Activated T-cell treated with anti-CD3 and anti-CD28 coated beads for 4 hours (primary cell): ENCODE data around the gene GYS2.
"Not testable (repeated sequence)": the region's sequence is repeated elsewhere in the genome, so short reads cannot be mapped to it uniquely, and the experiment has no call there.

Experiments used
- DNase-seq: peaks from one replicate; pipeline ENCODE4 v3.0.0-alpha.2; 2020

GYS2 gene

DNA sequence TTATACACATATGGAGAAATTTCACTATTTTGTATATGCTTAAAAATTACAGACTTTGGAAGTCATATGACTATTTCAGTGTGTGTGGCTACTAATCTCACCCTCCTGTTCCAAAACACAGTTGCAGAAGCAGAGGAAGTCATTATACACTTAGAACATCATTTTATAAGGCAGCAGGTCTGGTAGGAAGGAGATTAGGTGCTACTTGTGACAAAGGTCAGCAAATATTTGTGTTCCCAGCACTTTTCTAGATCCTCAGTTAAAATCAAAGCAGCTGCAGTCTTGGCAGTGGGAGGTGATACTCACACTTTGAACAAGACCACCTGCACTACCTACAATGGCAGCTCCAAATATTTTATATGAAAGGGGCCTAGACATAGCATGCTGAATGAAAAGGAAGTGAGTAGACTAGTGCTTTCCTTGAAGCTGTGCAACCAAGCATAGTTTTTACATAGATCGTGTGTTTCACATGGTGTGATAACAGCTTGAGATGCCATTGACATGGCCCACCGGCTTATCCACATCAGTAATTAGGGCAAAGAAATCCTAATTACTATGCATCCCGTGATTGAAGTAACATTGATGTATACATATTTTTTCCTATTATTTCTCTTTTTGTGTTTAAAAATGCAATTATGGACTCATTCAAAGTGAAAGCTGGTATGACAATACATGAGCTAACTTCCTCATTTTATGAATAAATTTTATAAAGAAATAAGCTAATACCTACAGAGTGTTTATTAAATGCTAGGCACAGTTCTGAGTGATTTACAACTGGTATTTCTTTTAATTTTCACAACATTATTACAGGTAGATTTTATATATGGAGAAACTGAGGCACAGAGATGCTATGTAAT is 5.3 kb downstream of the GYS2 start:
- no peak for DNase-seq

GRCh38 chr12:21598651-21599050 is 6.0 kb downstream of the GYS2 start:
- no peak for DNase-seq

DNA sequence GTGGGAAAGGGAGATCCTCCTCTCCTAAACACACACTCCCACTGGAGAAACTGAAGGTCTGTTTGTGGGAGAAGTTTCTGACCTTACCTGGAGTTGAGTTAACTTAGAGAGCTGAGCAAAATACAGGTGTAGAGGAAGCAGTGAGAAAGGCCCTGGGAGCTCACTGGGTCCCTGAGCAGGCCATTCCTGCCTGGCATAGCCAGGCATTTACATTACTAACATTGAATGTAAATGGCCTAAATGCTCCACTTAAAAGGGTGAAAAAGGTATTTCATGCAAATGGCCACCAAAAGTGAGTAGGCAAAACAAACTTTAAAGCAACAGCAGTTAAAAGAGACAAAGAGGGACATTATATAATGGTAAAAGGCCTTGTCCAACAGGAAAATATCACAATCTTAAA is 9.3 kb downstream of the GYS2 start:
- not testable (repeated sequence) for DNase-seq

DNA sequence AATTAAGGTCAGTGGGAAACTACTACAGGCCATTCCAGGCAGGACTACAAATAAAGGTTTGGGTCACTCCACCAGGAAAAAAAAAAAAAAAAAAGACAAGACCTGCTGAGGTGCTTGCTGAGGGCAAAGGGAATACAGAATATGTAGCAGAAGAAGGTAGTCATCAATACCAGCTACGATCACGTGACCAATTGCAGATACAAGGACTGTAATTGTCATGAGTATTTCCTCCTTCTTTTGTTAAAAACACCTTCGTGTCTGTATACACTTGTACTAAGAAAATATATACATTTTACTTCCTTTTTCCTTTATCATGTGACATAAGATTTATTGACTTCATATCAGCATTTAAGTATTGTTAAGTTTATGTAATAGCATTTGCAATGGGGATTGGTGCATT is 19.2 kb downstream of the GYS2 start:
- no peak for DNase-seq

DNA sequence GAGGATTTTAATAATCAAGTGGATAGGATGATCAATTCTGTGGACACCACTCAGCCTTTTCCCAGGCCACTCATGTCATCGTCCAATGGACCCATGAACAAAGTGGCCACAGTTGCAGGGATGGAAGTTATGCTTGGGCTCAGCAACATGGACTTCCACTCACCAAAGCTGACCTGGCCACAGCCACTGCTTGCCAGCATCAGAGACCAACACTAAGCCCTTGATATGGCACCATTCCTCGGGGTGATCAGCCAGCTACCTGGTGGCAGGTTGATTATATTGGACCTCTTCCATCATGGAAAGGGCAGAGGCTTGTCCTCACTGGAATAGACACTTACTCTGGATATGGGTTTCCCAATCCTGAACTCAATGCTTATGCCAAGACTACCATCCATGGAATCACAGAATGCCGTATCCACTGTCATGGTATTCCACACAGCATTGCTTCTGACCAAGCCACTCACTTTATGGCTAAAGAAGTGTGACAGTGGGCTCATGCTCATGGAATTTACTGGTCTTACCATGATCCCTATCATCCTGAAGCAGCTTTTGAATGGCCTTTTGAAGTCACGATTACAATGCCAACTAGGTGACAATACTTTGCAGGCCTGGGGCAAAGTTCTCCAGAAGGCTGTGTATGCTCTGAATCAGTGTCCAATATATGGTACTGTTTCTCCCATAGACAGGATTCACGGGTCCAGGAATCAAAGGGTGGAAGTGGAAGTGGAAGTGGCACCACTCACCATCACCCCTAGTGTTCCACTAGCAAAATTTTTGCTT is 20.1 kb downstream of the GYS2 start:
- not testable (repeated sequence) for DNase-seq

GRCh38 chr12:21583587-21583986 is 21.1 kb downstream of the GYS2 start:
- DNase-seq: no peak

DNA sequence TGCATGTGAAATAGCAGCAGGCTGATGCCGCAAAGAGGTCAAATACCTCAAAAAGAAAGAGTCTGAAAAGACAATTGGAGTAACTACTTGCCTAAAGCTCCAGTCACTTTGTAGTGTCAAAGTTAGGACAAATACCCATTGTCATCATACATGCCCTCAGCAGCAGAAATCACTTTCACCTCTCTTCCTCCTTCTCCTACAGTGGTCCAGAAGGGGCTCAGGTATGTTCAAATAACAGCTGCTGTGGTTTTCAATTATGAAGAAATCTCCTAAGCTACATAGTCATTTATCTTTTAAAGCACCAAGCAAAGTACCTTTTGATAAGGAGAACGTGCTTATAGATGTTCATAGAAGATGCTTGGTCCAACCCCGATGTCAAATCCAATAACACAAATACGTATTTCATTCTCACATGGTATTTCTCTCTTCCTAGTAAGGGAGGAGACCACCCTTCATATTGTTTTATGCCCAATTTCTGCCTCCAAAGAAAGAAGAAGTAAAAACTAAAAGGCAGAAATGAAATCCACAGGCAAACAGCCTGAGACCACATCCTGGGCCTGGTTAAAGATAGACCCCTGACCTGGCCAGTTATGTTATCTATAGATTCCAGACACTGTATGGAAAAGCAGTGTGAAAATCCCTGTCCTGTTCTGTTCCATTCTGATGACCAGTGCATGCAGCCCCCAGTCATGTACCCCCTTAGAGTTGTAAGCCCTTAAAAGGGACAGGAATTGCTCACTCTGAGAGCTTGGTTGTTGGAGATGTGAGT is 23.7 kb downstream of the GYS2 start:
- DNase-seq: no peak

- DNase-seq: no peak
Measured at GRCh38 chr12:21577516-21577915, 27.1 kb downstream of the GYS2 start.

DNA sequence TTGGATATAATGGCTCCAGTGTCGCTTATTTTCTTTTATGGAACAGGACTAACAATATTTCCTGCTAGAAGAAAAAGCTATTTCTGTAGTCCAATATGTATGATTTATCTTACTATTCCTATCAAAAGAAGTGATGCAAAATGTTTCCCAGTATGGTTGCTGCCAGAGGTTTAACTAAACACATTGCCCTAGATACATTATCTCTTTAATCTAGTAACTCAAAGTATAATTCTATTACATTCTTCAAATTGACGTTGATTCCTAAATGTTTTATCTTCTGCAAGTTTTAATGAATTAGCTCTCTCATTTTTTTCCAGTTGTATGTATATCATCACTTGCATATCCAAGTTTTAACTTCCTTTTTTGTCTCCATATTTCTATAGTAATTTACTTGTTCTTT is 28.2 kb downstream of the GYS2 start:
- DNase-seq: no peak

DNA sequence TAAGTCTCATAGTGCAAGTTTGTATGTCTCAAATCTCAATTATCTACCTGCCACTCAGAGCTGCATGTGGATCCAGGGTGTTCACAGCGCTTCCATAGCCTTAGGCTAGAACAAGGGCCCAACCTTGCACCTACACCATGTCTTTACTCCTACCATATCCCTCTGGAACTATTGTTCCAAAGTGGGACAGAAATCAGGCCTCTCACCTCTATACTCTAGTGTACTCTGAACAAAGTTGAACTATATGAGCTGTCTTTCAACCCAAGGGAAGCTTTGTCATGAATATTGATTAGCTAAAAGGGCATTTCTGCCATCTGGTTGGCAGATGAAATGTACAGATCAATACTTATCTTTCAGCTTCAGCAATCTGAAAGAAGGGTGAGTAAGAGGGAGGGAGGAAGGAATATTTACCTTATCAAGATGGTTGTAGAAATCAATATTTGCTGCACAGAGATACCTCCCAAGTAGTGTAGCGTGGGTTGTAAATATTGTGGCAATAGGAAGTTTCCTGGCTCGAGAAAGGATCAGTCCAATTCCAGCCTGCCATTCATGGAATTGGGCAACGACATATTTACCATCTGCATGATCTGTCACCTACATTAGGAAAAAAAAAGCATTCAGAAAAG is 30.8 kb downstream of the GYS2 start:
- DNase-seq: no peak

DNA sequence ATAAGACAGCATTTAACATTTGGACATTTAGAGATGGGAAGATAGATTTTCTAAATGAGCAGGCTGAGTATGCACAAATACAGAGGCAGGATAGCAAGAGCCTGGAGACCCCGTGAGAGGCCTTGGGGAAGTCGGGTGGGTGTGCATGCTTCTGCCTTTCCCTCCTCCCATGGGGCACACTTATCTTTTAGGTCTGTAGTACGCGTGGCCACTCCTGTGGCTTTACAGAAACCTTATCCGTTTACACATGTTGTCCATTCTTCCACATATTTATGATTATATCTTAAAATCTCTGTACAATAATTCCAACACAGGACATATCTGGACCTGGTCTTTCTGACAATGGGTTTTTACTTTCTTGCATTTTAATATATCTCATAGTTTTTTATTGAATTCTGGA is 33.6 kb downstream of the GYS2 start:
- DNase-seq: no peak

DNA sequence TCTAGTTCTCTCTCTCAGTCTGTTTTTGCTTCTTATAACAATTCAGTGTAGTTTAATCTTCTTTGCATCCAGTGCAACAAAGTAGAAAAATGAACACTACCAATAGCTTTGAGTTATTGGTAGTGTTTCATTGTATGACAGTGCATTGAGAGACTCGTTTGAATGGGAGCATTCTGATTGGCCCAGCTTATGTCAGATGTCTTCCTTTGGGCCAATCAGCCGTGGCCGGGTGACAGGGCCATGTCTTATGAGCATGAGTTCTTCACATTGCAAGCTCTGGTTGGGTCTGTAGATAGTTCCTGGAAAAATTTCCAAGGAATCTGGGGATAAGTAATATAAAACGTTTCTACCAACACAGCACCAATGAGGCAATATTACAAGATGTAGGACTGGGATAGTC is 36.5 kb downstream of the GYS2 start:
- DNase-seq: no peak

- no peak for DNase-seq
Measured at GRCh38 chr12:21566907-21567394, 37.7 kb downstream of the GYS2 start.

DNA sequence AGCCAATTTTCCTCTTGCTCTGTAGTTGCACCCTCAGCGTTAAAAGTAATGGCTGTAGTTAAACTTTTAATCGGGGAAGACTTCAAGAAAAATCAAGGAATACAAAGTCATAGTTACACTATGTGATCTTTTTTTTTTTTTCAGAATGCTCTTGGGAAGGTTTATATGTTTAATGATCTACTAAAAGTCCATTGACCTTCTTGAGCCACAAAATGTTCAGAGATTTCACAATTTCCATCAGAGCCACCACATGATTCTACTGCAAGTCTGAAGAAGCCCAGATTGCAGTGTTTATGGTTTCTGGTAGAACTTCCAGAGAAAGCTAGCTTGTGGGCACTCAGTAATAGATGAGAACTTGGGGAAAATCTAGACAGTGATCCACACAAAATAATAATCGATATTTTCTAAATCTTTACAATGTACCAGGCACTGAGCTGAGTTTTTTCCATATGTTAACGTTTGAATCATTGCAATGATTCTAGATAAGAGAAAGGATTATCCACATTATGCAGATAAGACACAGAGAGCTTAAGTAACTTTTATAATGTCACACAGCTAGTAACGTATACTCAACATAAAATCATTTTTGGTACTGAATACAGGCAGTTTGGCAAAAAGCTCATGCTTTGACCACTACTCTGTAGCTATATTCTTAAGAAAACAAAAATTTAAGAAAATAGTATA is 38.3 kb downstream of the GYS2 start:
- no peak for DNase-seq

DNA sequence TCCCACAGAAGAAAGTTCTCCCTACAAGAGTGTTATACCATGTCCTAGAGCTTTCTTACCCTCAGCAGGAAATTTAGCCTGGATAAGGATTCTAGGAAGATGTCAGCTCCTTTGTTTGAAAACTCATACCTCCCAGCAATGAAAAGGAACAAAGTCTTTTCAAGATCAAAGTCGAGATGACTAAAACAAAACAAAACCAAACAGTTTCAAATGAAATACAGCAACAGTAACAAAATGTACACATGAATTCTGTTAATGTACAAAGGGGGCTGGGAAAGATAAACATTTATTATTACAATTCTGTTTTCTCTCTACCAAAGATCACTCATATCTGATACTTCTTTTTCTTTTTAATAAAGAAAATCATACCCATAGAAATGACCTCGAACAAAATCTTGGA is 41.8 kb downstream of the GYS2 start:
- DNase-seq: no peak

DNA sequence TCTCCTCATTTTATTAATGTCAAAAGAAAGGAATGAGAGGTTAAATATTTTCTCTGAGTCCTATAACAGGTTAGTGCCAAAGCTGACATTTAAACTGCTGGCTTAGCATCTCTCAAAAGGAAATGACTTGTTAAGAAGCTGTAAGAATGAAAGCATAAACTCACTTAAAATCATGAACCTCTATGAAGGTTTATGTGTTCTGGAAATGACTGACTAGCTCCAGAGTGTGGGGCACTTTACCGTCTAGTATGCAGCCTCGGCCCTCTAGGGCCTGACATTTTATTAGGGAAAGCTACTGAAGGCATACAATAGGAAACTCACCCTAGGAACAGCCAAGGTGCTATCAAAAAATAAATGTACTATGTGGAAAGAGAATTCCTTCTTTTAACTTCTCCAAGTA is 43.5 kb downstream of the GYS2 start:
- DNase-seq: no peak

DNA sequence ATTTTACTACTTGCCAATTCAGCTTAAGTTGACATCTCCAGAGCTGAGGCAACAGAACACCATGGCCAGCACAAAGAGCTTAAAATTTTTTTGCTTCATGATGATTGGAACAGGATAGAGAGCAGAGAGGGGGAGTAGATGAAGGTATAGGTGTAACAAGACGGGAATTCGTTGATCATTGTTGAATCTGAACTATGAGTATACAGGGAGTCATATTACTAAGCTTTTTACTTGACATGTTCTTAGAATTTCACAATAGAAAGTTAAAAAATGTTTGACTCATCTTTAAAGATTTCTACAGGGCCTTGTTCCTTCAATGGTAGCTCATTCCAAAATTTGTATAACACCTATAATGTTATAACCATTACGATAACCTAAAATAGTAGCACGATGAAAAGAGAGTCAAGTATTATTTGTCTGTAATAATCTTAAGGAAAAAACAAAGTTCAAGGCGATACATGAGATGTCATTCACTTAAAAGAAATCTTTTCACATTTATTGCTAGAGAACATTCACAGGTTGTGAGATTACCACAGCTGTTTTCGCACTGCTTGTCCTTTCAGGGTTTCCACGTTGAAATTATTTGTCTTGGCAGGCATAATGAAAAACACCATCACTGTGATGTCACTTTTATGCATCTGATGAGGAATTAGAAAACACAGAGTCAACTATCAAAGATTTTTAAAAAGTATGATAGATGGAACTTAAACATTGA is 44.6 kb downstream of the GYS2 start:
- DNase-seq: no peak

DNA sequence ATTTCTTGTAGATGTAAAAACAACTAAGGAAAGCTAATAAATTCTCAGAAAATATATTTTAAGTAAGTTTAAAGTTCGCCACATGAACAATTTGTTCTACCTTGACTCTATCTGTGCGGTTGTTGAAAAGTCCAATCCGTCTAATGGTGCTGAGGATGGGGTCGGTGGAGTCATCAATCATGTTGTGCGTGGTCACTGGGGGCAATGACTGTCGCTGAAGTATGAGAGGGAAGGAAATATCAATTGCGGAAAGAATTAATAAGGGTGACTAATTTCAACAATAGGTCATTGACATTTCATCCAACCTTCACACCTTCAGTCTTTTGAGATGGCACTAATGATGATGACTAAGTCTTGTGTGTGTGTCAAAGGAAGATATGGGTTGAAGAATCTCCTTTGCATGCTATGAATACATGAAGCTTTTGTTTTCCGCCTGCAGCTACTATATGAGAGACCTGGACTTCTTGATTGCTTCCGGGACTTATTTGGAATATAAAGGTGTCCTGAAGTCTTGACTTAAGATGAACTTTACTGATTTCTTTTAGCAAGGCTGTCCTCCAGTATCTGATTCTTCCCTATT is 46.5 kb downstream of the GYS2 start:
- no peak for DNase-seq

- DNase-seq: no peak
Measured at GRCh38 chr12:21553329-21553675, 51.3 kb downstream of the GYS2 start.

- DNase-seq: no peak
Measured at GRCh38 chr12:21552635-21553328, 51.9 kb downstream of the GYS2 start.
